T-helper 2 cell treated with Interferon-gamma antibody and Interleukin-4, amounts not matched to agents 5 μg/mL and 100 μg/mL, for 36 hours (primary cell): ENCODE results near the gene CSRNP3.

Experiments
- DNase-seq: peaks from one replicate; pipeline ENCODE4 v3.0.0; 2021; ENCODE audit warnings: low spot score
- H3K27ac Mint-ChIP-seq: one replicate; pipeline ENCODE4 v1.8.0; 2021; ENCODE audit warnings: mild to moderate bottlenecking, mixed read lengths
- H3K27me3 Mint-ChIP-seq: one replicate; pipeline ENCODE4 v1.8.0; 2021; ENCODE audit warnings: low read depth, mixed read lengths
- H3K36me3 Mint-ChIP-seq: one replicate; pipeline ENCODE4 v1.8.0; 2021; ENCODE audit warnings: low read depth, mixed read lengths
- H3K4me1 Mint-ChIP-seq: one replicate; pipeline ENCODE4 v1.8.0; 2021; ENCODE audit warnings: low read depth, mixed read lengths
- H3K4me3 Mint-ChIP-seq: one replicate; pipeline ENCODE4 v1.8.0; 2022; ENCODE audit warnings: mild to moderate bottlenecking, moderate library complexity, mixed read lengths
- H3K9me3 Mint-ChIP-seq: one replicate; pipeline ENCODE4 v1.8.0; 2021; ENCODE audit warnings: mixed read lengths

The CSRNP3 gene

DNA sequence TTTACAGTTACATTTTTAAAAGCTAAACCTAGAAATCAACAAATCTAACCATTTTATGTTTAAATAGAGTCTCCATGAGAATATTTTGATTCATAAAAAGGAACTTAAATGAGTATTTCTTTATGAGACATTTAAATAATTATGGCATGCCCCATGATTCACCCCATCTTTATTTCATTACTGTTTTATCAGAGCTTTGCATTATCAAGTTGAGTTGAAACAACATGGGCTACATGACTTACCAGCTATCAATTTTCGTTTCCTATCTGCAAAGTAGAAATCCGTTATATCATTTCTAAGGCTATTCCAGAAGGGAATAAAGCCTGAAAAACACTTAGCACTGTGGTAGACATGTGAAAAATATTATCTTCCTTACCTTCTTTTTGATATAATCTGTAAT lies 163.1 kb downstream of the CSRNP3 start:
- H3K36me3 Mint-ChIP-seq: no peaks in the 10 kb centered on the region
- peaks cover 3% of the 10 kb centered on the region for H3K27me3 Mint-ChIP-seq
- peaks cover 5% of the 10 kb centered on the region for H3K4me1 Mint-ChIP-seq
- no peaks in the 10 kb centered on the region for H3K9me3 Mint-ChIP-seq
- no peak for DNase-seq
- H3K27ac Mint-ChIP-seq: no peak overlapping the region
- H3K4me3 Mint-ChIP-seq: no peak overlapping the region

DNA sequence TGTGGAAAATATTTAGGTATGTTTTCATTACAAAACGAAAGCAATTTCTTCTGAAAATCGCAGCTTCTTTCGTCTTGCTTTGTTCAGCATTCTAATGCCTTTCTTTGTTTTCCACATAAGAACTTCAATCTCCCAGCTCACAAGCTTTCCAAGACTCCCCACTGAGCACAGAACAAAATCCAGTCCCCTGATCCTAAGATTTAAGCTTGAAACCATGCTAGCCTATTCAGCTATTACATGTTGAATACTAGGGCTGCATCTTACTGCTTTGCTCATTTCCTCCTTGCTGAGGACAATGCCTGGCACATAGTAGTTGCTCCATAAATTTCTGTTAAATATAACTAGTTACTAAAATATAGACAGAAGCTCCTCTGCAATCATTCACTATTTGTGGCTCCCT lies 163.9 kb downstream of the CSRNP3 start:
- Mint-ChIP-seq H3K9me3 (no peaks in the 10 kb centered on the region), H3K4me3 (no peak overlapping the region)

GRCh38 chr2:165634282-165634681 lies 164.8 kb downstream of the CSRNP3 start:
- peaks cover 5% of the 10 kb centered on the region for H3K4me1 Mint-ChIP-seq
- H3K4me3 Mint-ChIP-seq: no peak overlapping the region
- H3K36me3 Mint-ChIP-seq: no peaks in the 10 kb centered on the region

More for the DNA sequence above, 163.9 kb downstream of the CSRNP3 start:
- Mint-ChIP-seq H3K4me1 (peaks cover 5% of the 10 kb centered on the region), H3K27me3 (peaks cover 3% of the 10 kb centered on the region), H3K27ac (no peak overlapping the region), H3K36me3 (no peaks in the 10 kb centered on the region)
- no peak for DNase-seq

GRCh38 chr2:165634855-165635254 lies 165.4 kb downstream of the CSRNP3 start:
- H3K4me3 Mint-ChIP-seq: no peak overlapping the region
- H3K36me3 Mint-ChIP-seq: no peaks in the 10 kb centered on the region
- H3K27ac Mint-ChIP-seq: no peak overlapping the region
- no peaks in the 10 kb centered on the region for H3K9me3 Mint-ChIP-seq
- peaks cover 3% of the 10 kb centered on the region for H3K27me3 Mint-ChIP-seq
- peaks cover 3% of the 10 kb centered on the region for H3K4me1 Mint-ChIP-seq
- no peak for DNase-seq

More at GRCh38 chr2:165634282-165634681, 164.8 kb downstream of the CSRNP3 start:
- no peak overlapping the region for H3K27ac Mint-ChIP-seq
- H3K9me3 Mint-ChIP-seq: no peaks in the 10 kb centered on the region
- no peak for DNase-seq
- peaks cover 3% of the 10 kb centered on the region for H3K27me3 Mint-ChIP-seq

DNA sequence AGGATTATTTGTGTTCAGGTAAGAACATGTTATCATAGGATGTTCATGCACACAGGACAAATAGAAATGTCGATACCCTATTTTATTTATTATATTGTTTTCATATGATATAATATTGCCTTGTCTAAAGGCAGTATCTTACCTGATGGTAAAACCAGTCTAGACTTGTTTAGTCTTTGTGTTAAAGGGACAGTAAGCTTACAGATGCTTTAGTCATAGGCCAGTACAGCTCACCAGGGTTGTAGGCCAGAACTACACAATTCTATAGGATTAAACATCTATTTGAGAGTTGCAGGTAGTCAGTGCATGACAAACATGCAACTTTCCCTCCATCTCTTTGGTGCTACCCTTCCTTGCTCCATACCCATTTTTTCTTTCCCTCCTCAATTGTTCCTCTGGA lies 166.0 kb downstream of the CSRNP3 start:
- H3K36me3 Mint-ChIP-seq: no peaks in the 10 kb centered on the region
- H3K9me3 Mint-ChIP-seq: no peaks in the 10 kb centered on the region
- H3K27ac Mint-ChIP-seq: no peak overlapping the region
- H3K4me3 Mint-ChIP-seq: no peak overlapping the region
- H3K4me1 Mint-ChIP-seq: no peaks in the 10 kb centered on the region
- H3K27me3 Mint-ChIP-seq: no peaks in the 10 kb centered on the region
- no peak for DNase-seq

DNA sequence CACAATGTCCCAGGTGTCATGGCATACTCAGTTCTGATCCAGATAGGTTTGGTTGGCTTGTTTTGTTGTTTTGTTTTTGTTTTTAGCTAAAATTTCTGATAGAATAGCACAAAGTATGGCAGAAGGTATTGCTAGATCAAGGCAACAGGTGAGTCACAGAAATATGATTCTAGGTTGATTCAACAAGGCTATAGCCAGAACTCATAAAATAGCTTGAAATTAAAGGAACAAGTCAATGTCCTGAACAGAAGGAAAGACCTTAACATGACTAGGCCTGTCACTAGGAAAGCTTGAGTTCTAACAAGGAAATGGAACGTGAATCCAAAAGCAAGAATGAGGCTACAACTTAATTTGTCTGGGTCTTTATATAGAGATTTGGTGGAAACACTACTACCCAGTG lies 167.5 kb downstream of the CSRNP3 start:
- Mint-ChIP-seq H3K36me3 (no peaks in the 10 kb centered on the region), H3K4me3 (no peak overlapping the region), H3K4me1 (no peaks in the 10 kb centered on the region), H3K9me3 (no peaks in the 10 kb centered on the region), H3K27me3 (no peaks in the 10 kb centered on the region), H3K27ac (no peak overlapping the region)
- no peak for DNase-seq

- Mint-ChIP-seq H3K36me3 (no peaks in the 10 kb centered on the region), H3K4me3 (no peak overlapping the region), H3K4me1 (no peaks in the 10 kb centered on the region), H3K9me3 (no peaks in the 10 kb centered on the region), H3K27me3 (no peaks in the 10 kb centered on the region), H3K27ac (no peak overlapping the region)
- DNase-seq: no peak
Observed at GRCh38 chr2:165637396-165637795, 167.9 kb downstream of the CSRNP3 start.

GRCh38 chr2:165639504-165639903 lies 170.0 kb downstream of the CSRNP3 start:
- H3K4me3 Mint-ChIP-seq: no peak overlapping the region

DNA sequence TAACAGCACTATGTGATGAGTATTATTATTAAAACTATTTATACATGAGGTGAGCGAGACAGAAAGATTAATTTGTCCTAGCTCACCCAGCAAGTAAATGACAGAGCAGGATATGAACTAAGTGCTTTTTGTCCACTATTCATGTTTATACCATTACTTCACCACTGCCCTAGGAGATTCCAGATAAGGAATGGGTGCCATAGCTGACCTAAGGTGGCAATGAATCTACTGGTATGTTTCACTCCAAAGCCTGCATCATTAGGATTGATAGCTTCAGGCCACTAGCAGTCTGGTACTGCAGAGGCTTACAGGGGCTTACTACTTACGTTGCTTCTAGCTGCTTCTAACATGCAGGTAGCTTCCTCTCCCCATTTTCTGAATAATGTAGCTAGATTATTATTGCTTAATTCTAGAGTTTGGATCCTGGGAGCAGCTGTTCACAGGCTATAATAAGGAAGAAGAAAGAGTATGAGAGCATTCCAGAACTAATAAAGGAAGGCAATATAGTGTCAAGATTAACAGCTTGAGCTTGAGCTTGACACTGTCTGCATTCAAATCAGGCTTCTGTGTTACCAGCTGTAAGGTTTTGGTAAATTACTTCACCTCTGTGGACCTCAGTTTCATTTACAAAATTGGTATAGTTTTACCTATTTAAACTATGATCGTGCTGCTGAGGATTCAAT lies 170.9 kb downstream of the CSRNP3 start:
- H3K4me3 Mint-ChIP-seq: no peak overlapping the region
- H3K36me3 Mint-ChIP-seq: no peaks in the 10 kb centered on the region
- no peaks in the 10 kb centered on the region for H3K4me1 Mint-ChIP-seq
- no peak overlapping the region for H3K27ac Mint-ChIP-seq
- H3K9me3 Mint-ChIP-seq: no peaks in the 10 kb centered on the region
- DNase-seq: no peak
- no peaks in the 10 kb centered on the region for H3K27me3 Mint-ChIP-seq

More at GRCh38 chr2:165639504-165639903, 170.0 kb downstream of the CSRNP3 start:
- Mint-ChIP-seq H3K27ac (no peak overlapping the region), H3K9me3 (no peaks in the 10 kb centered on the region), H3K4me1 (no peaks in the 10 kb centered on the region), H3K36me3 (no peaks in the 10 kb centered on the region), H3K27me3 (no peaks in the 10 kb centered on the region)
- no peak for DNase-seq

- no peaks in the 10 kb centered on the region for H3K4me1 Mint-ChIP-seq
- H3K9me3 Mint-ChIP-seq: no peaks in the 10 kb centered on the region
- H3K27me3 Mint-ChIP-seq: no peaks in the 10 kb centered on the region
- DNase-seq: no peak
- no peak overlapping the region for H3K4me3 Mint-ChIP-seq
- H3K27ac Mint-ChIP-seq: no peak overlapping the region
- H3K36me3 Mint-ChIP-seq: no peaks in the 10 kb centered on the region
Observed at GRCh38 chr2:165645930-165646831, 176.7 kb downstream of the CSRNP3 start.

GRCh38 chr2:165647409-165647808 lies 177.9 kb downstream of the CSRNP3 start:
- H3K27me3 Mint-ChIP-seq: no peaks in the 10 kb centered on the region
- no peak overlapping the region for H3K27ac Mint-ChIP-seq
- H3K9me3 Mint-ChIP-seq: no peaks in the 10 kb centered on the region
- DNase-seq: no peak
- H3K36me3 Mint-ChIP-seq: no peaks in the 10 kb centered on the region
- H3K4me1 Mint-ChIP-seq: no peaks in the 10 kb centered on the region
- no peak overlapping the region for H3K4me3 Mint-ChIP-seq

DNA sequence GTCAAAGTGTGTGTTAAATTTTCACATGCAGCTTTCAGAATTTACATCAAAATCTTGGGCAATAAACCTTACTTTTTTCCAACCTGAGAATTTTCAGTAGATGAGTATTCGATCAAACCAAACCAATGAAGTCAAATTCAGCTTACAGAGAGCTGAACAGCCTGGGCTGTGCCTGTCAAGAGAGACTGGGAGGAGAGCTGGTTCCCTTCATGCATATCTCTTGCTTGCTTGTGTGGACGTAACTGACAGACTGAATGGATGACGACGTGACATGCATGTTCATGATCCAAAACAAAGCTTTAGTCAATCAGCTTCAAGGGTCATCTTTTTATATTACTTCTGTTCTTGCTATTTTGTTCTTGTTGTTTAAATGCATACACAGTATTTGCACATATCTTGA lies 179.3 kb downstream of the CSRNP3 start:
- Mint-ChIP-seq H3K27ac (no peak overlapping the region), H3K27me3 (no peaks in the 10 kb centered on the region), H3K4me3 (no peak overlapping the region), H3K36me3 (no peaks in the 10 kb centered on the region), H3K9me3 (no peaks in the 10 kb centered on the region), H3K4me1 (no peaks in the 10 kb centered on the region)
- DNase-seq: no peak

DNA sequence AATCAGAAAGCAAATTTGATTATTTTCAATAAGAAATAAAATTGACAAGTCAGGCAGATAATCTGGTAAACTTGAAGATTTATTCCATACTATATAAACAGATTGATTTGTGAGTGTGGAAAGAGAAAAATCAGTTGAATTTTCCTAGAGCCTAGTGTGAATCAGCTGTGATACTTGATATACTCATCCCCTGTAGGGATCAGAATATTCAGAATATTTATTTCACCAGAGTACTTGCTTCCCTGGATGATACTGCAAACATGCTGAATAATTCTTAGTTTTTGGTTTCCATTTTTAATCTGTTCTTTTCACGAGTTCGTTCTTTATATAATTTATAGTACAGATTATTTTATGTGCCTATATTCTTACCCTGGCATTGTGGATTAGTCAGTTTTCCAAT lies 181.7 kb downstream of the CSRNP3 start:
- H3K4me1 Mint-ChIP-seq: no peaks in the 10 kb centered on the region
- no peaks in the 10 kb centered on the region for H3K36me3 Mint-ChIP-seq
- no peaks in the 10 kb centered on the region for H3K27me3 Mint-ChIP-seq
- DNase-seq: no peak
- no peaks in the 10 kb centered on the region for H3K9me3 Mint-ChIP-seq
- no peak overlapping the region for H3K27ac Mint-ChIP-seq
- no peak overlapping the region for H3K4me3 Mint-ChIP-seq

- DNase-seq: no peak
- no peak overlapping the region for H3K27ac Mint-ChIP-seq
- no peaks in the 10 kb centered on the region for H3K27me3 Mint-ChIP-seq
- no peaks in the 10 kb centered on the region for H3K4me1 Mint-ChIP-seq
- no peak overlapping the region for H3K4me3 Mint-ChIP-seq
- no peaks in the 10 kb centered on the region for H3K9me3 Mint-ChIP-seq
- H3K36me3 Mint-ChIP-seq: no peaks in the 10 kb centered on the region
Observed at GRCh38 chr2:165655661-165656060, 186.2 kb downstream of the CSRNP3 start.
